HFFc6 (cell line): ENCODE results near the gene MSMO1. TPM values are rescaled to one million over a fixed set of nuclear protein-coding genes. Genes with fewer than 3 reads are reported as not detected.

Source experiments
- DNase-seq: peaks from one replicate; pipeline ENCODE4 v3.0.0-alpha.2; 2018
- H3K27ac Mint-ChIP-seq: 2 replicates; pipeline ENCODE4 v1.8.0; 2020; ENCODE audit warnings: mild to moderate bottlenecking, mixed read lengths
- H3K27me3 Mint-ChIP-seq: 2 replicates; pipeline ENCODE4 v1.8.0; 2021; ENCODE audit warnings: mild to moderate bottlenecking, moderate library complexity, mixed read lengths; ENCODE audit not compliant: insufficient read depth
- H3K36me3 Mint-ChIP-seq: 2 replicates; pipeline ENCODE4 v1.8.0; 2021; ENCODE audit warnings: low read depth, mixed read lengths
- H3K4me1 Mint-ChIP-seq: 2 replicates; pipeline ENCODE4 v1.8.0; 2020; ENCODE audit warnings: low read depth, mixed read lengths
- H3K4me3 Mint-ChIP-seq: 2 replicates; pipeline ENCODE4 v1.8.0; 2020; ENCODE audit warnings: mild to moderate bottlenecking, moderate library complexity, mixed read lengths
- H3K9me3 Mint-ChIP-seq: 2 replicates; pipeline ENCODE4 v1.8.0; 2020; ENCODE audit warnings: mild to moderate bottlenecking, mixed read lengths
- total RNA-seq, 6 experiments: library from RNA; stranded (reverse); fragmentation: NEBNext Ultra II Directional; extraction: Animal tissue kit (Norgen Biotek cat#: 25700); gene quantifications; 2 replicates in 1 of 6; 3 replicates in 5 of 6; pipeline ENCODE4 v1.2.3, GENCODE V29; 2021
- TF ChIP-seq, protein P1 (sequence below): fragments of 200-600 bp; sonication (generic); IDR thresholded peaks from 2 replicates; pipeline ENCODE4 v1.5.0; 2021; ENCODE audit warnings: antibody characterized with exemption, mild to moderate bottlenecking

Gene MSMO1
- total RNA-seq, 6 experiments from 2014 or later, result 23.8 to 27.9 (median 25.6) TPM

- no peak for DNase-seq
- Mint-ChIP-seq H3K27ac (no peak overlapping the region), H3K36me3 (no peaks in the 10 kb centered on the region), H3K27me3 (peaks cover 21% of the 10 kb centered on the region), H3K4me1 (peaks cover 13% of the 10 kb centered on the region; the same call in 1 of the 2 replicates), H3K4me3 (no peak overlapping the region), H3K9me3 (no peaks in the 10 kb centered on the region)
- TF ChIP-seq, protein P1, sequence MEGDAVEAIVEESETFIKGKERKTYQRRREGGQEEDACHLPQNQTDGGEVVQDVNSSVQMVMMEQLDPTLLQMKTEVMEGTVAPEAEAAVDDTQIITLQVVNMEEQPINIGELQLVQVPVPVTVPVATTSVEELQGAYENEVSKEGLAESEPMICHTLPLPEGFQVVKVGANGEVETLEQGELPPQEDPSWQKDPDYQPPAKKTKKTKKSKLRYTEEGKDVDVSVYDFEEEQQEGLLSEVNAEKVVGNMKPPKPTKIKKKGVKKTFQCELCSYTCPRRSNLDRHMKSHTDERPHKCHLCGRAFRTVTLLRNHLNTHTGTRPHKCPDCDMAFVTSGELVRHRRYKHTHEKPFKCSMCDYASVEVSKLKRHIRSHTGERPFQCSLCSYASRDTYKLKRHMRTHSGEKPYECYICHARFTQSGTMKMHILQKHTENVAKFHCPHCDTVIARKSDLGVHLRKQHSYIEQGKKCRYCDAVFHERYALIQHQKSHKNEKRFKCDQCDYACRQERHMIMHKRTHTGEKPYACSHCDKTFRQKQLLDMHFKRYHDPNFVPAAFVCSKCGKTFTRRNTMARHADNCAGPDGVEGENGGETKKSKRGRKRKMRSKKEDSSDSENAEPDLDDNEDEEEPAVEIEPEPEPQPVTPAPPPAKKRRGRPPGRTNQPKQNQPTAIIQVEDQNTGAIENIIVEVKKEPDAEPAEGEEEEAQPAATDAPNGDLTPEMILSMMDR, result no peak
Measured at GRCh38 chr4:165361810-165362209, 34.3 kb downstream of the MSMO1 start.

DNA sequence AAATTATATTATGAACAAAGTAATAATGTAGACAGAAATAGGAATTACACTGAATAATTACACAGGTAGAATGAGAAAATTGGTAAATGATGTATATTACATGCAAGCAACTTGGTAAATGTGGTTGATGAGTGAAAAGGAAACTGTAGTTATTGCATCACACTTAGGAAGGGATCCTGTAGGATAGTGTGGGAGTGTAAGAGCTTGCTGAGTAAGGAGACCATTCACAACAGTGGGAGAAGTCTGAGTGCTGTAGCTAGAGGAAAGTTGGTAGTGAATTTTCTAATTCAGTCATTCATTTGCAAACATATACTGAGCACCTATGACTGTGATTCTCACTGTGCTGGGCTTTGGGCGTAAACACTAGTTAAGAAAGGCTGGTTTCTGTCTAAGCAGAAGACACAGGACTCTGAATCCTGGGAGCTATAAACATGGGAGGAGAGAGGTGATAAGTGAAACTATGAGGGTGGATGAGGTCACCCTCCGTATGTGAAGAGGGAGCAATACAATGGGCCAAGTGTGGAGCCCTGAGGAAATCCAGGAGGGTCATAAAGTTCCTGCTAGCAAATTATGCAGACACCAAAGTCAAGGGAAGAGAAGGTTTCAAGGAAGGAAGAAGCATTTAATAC, 37.1 kb downstream of the MSMO1 start:
- DNase-seq, result no peak
- TF ChIP-seq, protein P1, result no peak
- Mint-ChIP-seq H3K36me3 (no peaks in the 10 kb centered on the region), H3K4me1 (peaks cover 8% of the 10 kb centered on the region; the same call in 1 of the 2 replicates), H3K27me3 (peaks cover 17% of the 10 kb centered on the region), H3K27ac (no peak overlapping the region), H3K9me3 (no peaks in the 10 kb centered on the region), H3K4me3 (no peak overlapping the region)

DNA sequence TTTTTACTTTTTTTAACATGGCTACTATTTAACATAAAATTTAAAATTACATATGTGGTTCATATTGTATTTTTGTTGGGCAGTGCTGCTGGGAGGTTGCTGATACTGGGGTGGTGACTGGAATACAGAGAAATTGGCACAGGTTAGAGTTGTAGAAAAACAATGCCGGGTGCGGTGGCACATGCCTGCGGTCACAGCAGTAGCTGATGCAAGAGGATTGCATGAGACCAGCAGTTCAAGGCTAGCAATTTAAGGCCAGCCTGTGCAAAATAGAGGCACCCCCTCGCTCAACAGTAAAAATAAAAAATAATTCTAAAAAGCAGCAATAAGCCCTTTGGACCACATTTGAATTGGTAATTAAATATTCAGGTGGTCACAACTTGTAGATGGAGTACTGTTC, 39.6 kb downstream of the MSMO1 start:
- Mint-ChIP-seq H3K27ac (no peak overlapping the region), H3K9me3 (no peaks in the 10 kb centered on the region), H3K27me3 (peaks cover 7% of the 10 kb centered on the region), H3K36me3 (no peaks in the 10 kb centered on the region), H3K4me1 (no peaks in the 10 kb centered on the region), H3K4me3 (no peak overlapping the region)
- TF ChIP-seq, protein P1, result no peak
- DNase-seq, result no peak

DNA sequence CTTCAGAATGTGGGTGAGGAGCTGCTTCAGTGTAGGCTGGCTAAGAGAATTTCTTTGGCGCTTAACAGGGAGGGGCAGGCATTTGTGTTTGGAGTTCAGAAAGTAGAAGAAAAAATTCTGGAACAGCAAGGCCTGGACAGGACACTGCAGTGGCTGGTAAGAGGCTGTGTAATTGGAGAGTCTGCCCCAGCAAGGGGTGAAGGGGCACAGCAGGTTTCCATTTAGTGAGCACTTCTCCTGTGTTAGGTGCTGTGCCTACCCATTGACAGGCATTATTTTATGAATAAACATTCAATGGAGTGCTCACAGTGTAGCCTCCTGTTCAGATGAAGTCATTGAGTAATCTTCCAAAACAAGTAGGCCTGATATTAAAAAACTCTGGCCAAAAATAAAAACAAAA, 40.6 kb downstream of the MSMO1 start:
- H3K27ac Mint-ChIP-seq, result no peak overlapping the region
- H3K36me3 Mint-ChIP-seq, result no peaks in the 10 kb centered on the region
- peaks cover 3% of the 10 kb centered on the region for H3K27me3 Mint-ChIP-seq
- no peak overlapping the region for H3K4me3 Mint-ChIP-seq
- no peaks in the 10 kb centered on the region for H3K4me1 Mint-ChIP-seq
- H3K9me3 Mint-ChIP-seq, result no peaks in the 10 kb centered on the region
- DNase-seq, result no peak
- TF ChIP-seq, protein P1, result no peak

DNA sequence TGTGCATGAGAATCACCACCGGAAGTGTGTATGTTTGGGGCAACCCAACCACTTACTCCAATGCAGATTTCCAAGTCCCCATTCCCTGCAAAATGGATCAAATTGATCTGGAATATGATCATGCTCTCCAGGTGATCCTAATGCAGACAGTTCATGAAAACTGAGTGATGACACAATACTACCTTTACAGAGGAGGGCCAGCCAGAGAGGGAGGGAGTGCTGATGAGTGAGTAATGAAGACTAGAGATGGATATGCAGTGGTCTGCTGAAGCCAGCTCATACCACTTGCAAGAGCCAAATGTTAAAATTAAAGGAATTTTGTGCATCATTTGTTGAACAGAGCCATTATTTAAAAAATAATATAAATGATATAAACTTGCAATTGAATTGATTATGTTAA, 41.1 kb downstream of the MSMO1 start:
- Mint-ChIP-seq H3K27ac (no peak overlapping the region), H3K4me1 (no peaks in the 10 kb centered on the region), H3K36me3 (no peaks in the 10 kb centered on the region), H3K4me3 (no peak overlapping the region), H3K27me3 (peaks cover 2% of the 10 kb centered on the region; the same call in 1 of the 2 replicates), H3K9me3 (no peaks in the 10 kb centered on the region)
- TF ChIP-seq, protein P1, result no peak
- DNase-seq, result no peak
